K562 (cell line): Measurements from ENCODE around the gene COQ8B. TPM values are rescaled to one million over a fixed set of nuclear protein-coding genes. Genes with fewer than 3 reads are reported as not detected.

ENCODE experiments used
- ATF7 ChIP-seq: fragments of 450-650 bp; IDR thresholded peaks from 2 replicates; pipeline ENCODE4 v1.7.1; 2014; ENCODE audit warnings: mild to moderate bottlenecking, moderate library complexity
- BCOR ChIP-seq: fragments of 450-650 bp; IDR thresholded peaks from 2 replicates; pipeline ENCODE4 v1.6.1; 2016
- CBFA2T3 ChIP-seq: fragments of 450-650 bp; IDR thresholded peaks from 2 replicates; pipeline ENCODE4 v1.6.1; 2017
- EWSR1 ChIP-seq: fragments of 450-650 bp; IDR thresholded peaks from 2 replicates; pipeline ENCODE4 v1.6.1; 2018; ENCODE audit warnings: borderline replicate concordance, mild to moderate bottlenecking, low read depth, moderate library complexity; ENCODE audit not compliant: partially characterized antibody
- GATA2 ChIP-seq: sonication (generic); formaldehyde crosslinking; IDR thresholded peaks from 2 replicates; pipeline ENCODE4 v1.4.0; 2020; ENCODE audit warnings: mild to moderate bottlenecking, missing genetic modification reagents
- HDAC8 ChIP-seq: fragments of 450-650 bp; IDR thresholded peaks from 2 replicates; pipeline ENCODE4 v1.6.1; 2016; ENCODE audit warnings: mild to moderate bottlenecking, missing genetic modification characterization, moderate library complexity, missing compliant biosample characterization
- MCM3 ChIP-seq: fragments of 450-650 bp; IDR thresholded peaks from 2 replicates; pipeline ENCODE4 v1.6.1; 2016
- MECOM ChIP-seq: fragments of 250-450 bp; sonication (Bioruptor Pico); IDR thresholded peaks from 2 replicates; pipeline ENCODE4 v1.8.0; 2022; ENCODE audit warnings: inconsistent platforms
- MTA2 ChIP-seq: fragments of 450-650 bp; IDR thresholded peaks from 2 replicates; pipeline ENCODE4 v1.6.1; 2016; ENCODE audit warnings: low read depth
- NR2F6 ChIP-seq: fragments of 450-650 bp; formaldehyde crosslinking; IDR thresholded peaks from 2 replicates; pipeline ENCODE4 v1.4.0; 2020; ENCODE audit warnings: mild to moderate bottlenecking
- NR3C1 ChIP-seq: sonication (generic); formaldehyde crosslinking; IDR thresholded peaks from 2 replicates; pipeline ENCODE4 v1.8.1; 2022; ENCODE audit warnings: missing genetic modification reagents
- PHF20 ChIP-seq: fragments of 450-650 bp; IDR thresholded peaks from 2 replicates; pipeline ENCODE4 v1.6.1; 2018; ENCODE audit not compliant: partially characterized antibody
- PHF21A ChIP-seq: fragments of 450-650 bp; IDR thresholded peaks from 2 replicates; pipeline ENCODE4 v1.6.1; 2017; ENCODE audit warnings: low read depth, borderline replicate concordance
- PHF8 ChIP-seq: fragments of 200-600 bp; sonication (generic); IDR thresholded peaks from 2 replicates; pipeline ENCODE4 v1.6.1; 2012; ENCODE audit warnings: mixed run types, mild to moderate bottlenecking, inconsistent platforms, low read length, moderate library complexity, borderline replicate concordance
- POLR2B ChIP-seq: fragments of 450-650 bp; IDR thresholded peaks from 2 replicates; pipeline ENCODE4 v1.6.1; 2018; ENCODE audit warnings: low read depth; ENCODE audit not compliant: partially characterized antibody
- RBFOX2 ChIP-seq: fragments of 200-400 bp; formaldehyde crosslinking; IDR thresholded peaks from 2 replicates; pipeline ENCODE4 v1.6.1; 2017; ENCODE audit warnings: low read depth, mild to moderate bottlenecking, low read length, moderate library complexity
- RBM22 ChIP-seq: fragments of 200-400 bp; formaldehyde crosslinking; IDR thresholded peaks from 2 replicates; pipeline ENCODE4 v1.6.1; 2018; ENCODE audit warnings: low read length, low read depth; ENCODE audit not compliant: poor library complexity, severe bottlenecking
- SRF ChIP-seq, 2 experiments: fragments of 250-450, 450-650 bp in 1 of 2; sonication (Bioruptor Pico) in 1 of 2; sonication (generic) in 1 of 2; formaldehyde crosslinking; IDR thresholded peaks; 2 replicates each; pipeline versions ENCODE4 v1.5.0 to v1.5.1; 2020 to 2022; ENCODE audit warnings: mild to moderate bottlenecking in 1 of 2, missing genetic modification reagents in 1 of 2
- THAP12 ChIP-seq: fragments of 250-450 bp; sonication (Bioruptor Pico); IDR thresholded peaks from 2 replicates; pipeline ENCODE4 v1.9.0; 2021; ENCODE audit warnings: mild to moderate bottlenecking, inconsistent platforms
- ZNF121 ChIP-seq: sonication (generic); formaldehyde crosslinking; conservative IDR thresholded peaks from 2 replicates; pipeline ENCODE4 v1.8.0; 2022; ENCODE audit warnings: missing genetic modification reagents
- ZNF311 ChIP-seq: fragments of 250-450 bp; sonication (Bioruptor Pico); IDR thresholded peaks from 2 replicates; pipeline ENCODE4 v1.4.0; 2020; ENCODE audit warnings: mild to moderate bottlenecking, moderate library complexity
- ZNF316 ChIP-seq: fragments of 450-650 bp; IDR thresholded peaks from 2 replicates; pipeline ENCODE4 v1.6.1; 2016
- polyA plus RNA-seq, 8 experiments: library from polyadenylated mRNA; depleted of rRNA in 4 of 8; stranded (reverse) in 5 of 8; unstranded in 3 of 8; fragments of >200 nt; fragmentation: Nextera tagmentation in 2 of 8; fragmentation: Illumina TruSeq in 1 of 8; extraction: Ambion mirVana in 2 of 8; extraction: Trizol in 1 of 8; gene quantifications; 2 replicates each; pipeline versions ENCODE4 v1.2.1 to v1.2.3, GENCODE V29; 2011 to 2014; ENCODE audit warnings: inconsistent platforms in 1 of 8, missing spikeins in 1 of 8
- total RNA-seq, 7 experiments: library from RNA; depleted of rRNA in 6 of 7; stranded (reverse); fragments of >200 nt in 6 of 7; fragmentation: Illumina TruSeq in 2 of 7; extraction: Trizol in 2 of 7; gene quantifications; 2 replicates each; pipeline versions ENCODE4 v1.2.1 to v1.2.3, GENCODE V29; 2011 to 2021; ENCODE audit warnings: low replicate concordance in 1 of 7
- TF ChIP-seq, protein P1 (sequence below): fragments of 250-450 bp; sonication (Bioruptor Pico); IDR thresholded peaks from 2 replicates; pipeline ENCODE4 v1.8.0; 2021; ENCODE audit warnings: moderate library complexity, mild to moderate bottlenecking, inconsistent platforms
- TF ChIP-seq, protein P2 (sequence below): sonication (generic); formaldehyde crosslinking; IDR thresholded peaks from 2 replicates; pipeline ENCODE4 v1.8.0; 2022; ENCODE audit warnings: mild to moderate bottlenecking, missing genetic modification reagents
- TF ChIP-seq, protein P3 (sequence below): fragments of 450-650 bp; formaldehyde crosslinking; IDR thresholded peaks from 2 replicates; pipeline ENCODE4 v1.4.0; 2022; ENCODE audit warnings: missing genetic modification characterization
- TF ChIP-seq, protein P4 (sequence below): sonication (generic); formaldehyde crosslinking; IDR thresholded peaks from 2 replicates; pipeline ENCODE4 v1.5.0; 2020; ENCODE audit warnings: missing genetic modification reagents

The COQ8B gene
- total and polyA plus RNA-seq, 9 of the 15 experiments (the other 6 are each of a cell fraction or from before 2014, with no cell fraction given): 0.41 to 32.3 (median 12.9) TPM

DNA sequence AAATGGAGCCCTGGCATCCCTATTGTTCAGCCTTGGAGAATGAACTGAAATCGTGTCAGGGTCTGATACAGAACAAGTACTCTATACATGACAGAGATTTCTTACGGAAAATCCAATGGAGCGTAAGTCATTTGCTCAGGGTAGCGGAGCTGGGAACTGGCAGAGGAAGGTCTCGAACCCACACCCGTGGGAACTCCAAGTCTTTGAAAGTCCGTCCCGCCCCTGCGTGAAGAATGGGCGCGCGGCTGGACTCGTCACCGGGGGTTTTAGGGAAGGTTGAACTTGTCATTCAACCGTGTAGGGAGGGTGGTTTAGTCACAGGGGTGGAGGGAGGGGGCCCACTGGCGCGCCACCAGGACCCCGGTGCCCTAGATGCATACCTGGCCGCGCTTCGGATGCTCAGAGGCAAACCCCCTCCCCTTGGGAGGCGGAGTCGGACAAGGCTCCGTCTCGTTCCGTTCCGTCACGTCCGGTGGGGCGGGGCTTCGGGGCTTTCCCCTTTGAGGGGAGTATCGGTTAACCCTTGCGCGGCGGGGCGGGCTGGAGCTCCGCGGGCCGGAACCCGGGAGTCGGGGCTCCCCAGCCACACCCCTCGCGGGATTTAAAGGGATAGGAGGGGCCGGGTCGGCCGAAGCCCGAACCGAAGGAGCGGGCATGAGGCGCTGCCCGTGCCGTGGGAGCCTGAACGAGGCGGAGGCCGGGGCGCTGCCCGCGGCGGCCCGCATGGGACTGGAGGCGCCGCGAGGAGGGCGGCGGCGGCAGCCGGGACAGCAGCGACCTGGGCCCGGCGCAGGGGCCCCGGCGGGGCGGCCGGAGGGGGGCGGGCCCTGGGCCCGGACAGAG is at the start of gene COQ8B, which contains the start of gene ITPKC (continued):
- peak; percentile 85 for TF ChIP-seq RBFOX2
- no peak for TF ChIP-seq PHF20
- no peak for TF ChIP-seq CBFA2T3
- TF ChIP-seq, protein P1, sequence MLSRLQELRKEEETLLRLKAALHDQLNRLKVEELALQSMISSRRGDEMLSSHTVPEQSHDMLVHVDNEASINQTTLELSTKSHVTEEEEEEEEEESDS (CRISPR knock-in tag): no peak
- no peak for TF ChIP-seq HDAC8 (tag)
- no peak for TF ChIP-seq THAP12
- peak; percentile 66; the same call in 1 of the 2 replicates for TF ChIP-seq BCOR
- TF ChIP-seq ATF7: peak; percentile 53; the same call in 1 of the 2 replicates
- 0 out of 2 replicates have a peak, but pooled peaks have one; percentile 40 for TF ChIP-seq MECOM (CRISPR knock-in tag)
- TF ChIP-seq MCM3: no peak
- no peak for TF ChIP-seq MTA2
- TF ChIP-seq, protein P2, sequence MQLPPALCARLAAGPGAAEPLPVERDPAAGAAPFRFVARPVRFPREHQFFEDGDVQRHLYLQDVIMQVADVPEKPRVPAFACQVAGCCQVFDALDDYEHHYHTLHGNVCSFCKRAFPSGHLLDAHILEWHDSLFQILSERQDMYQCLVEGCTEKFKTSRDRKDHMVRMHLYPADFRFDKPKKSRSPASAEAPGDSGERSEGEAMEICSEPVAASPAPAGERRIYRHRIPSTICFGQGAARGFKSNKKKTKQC (CRISPR knock-in tag): no peak
- no peak for TF ChIP-seq ZNF316
- no peak for TF ChIP-seq NR3C1 (CRISPR knock-in tag)
- TF ChIP-seq PHF21A: no peak
- no peak for TF ChIP-seq GATA2 (CRISPR knock-in tag)
- TF ChIP-seq, protein P3, sequence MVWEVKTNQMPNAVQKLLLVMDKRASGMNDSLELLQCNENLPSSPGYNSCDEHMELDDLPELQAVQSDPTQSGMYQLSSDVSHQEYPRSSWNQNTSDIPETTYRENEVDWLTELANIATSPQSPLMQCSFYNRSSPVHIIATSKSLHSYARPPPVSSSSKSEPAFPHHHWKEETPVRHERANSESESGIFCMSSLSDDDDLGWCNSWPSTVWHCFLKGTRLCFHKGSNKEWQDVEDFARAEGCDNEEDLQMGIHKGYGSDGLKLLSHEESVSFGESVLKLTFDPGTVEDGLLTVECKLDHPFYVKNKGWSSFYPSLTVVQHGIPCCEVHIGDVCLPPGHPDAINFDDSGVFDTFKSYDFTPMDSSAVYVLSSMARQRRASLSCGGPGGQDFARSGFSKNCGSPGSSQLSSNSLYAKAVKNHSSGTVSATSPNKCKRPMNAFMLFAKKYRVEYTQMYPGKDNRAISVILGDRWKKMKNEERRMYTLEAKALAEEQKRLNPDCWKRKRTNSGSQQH (CRISPR knock-in tag): no peak
- TF ChIP-seq EWSR1: no peak
- TF ChIP-seq ZNF121 (CRISPR knock-in tag): no peak
- TF ChIP-seq, protein P4, sequence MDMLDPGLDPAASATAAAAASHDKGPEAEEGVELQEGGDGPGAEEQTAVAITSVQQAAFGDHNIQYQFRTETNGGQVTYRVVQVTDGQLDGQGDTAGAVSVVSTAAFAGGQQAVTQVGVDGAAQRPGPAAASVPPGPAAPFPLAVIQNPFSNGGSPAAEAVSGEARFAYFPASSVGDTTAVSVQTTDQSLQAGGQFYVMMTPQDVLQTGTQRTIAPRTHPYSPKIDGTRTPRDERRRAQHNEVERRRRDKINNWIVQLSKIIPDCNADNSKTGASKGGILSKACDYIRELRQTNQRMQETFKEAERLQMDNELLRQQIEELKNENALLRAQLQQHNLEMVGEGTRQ: no peak
- TF ChIP-seq SRF (CRISPR knock-in tag; IDR thresholded peaks at IDR 0.05): peak in 1 of 2 experiments; percentile 60; a peak in 1 of 4 replicates
- peak; percentile 83; the same call in 1 of the 2 replicates for TF ChIP-seq PHF8
- TF ChIP-seq POLR2B: peak; percentile 42
- no peak for TF ChIP-seq ZNF311 (CRISPR knock-in tag)
- TF ChIP-seq NR2F6 (CRISPR knock-in tag): no peak
- no peak for TF ChIP-seq RBM22
